Measurements from ENCODE around the gene PTPRN2.

The PTPRN2 gene

GRCh38 chr7:158061884-158062656 is 525.6 kb downstream of the PTPRN2 start:
- H3K9ac ChIP-seq (ENCODE audit: low read length in 5 of 5) = no peak overlapping the region
- no peak overlapping the region for H3K4me3 ChIP-seq (ENCODE audit: low read depth in 1 of 5, low read length in 5 of 5)
- H3K4me1 ChIP-seq (ENCODE audit: control insufficient read depth in 5 of 5, insufficient read depth in 5 of 5, low read length in 5 of 5) = peaks cover 0 to 11% (median 0%) of the 10 kb centered on the region in 5 donors
- peaks cover 0 to 8% (median 0%) of the 10 kb centered on the region in 5 donors for H3K9me3 ChIP-seq (ENCODE audit: control insufficient read depth in 5 of 5, low read length in 5 of 5)
- H3K27ac ChIP-seq (ENCODE audit: low read depth, low read length) = no peak overlapping the region
- no peaks in the 10 kb centered on the region for H3K36me3 ChIP-seq (ENCODE audit: control insufficient read depth in 5 of 5, insufficient read depth in 5 of 5, low read length in 5 of 5)
- H3K27me3 ChIP-seq (ENCODE audit: control insufficient read depth in 5 of 5, insufficient read depth in 4 of 5, low read length in 5 of 5) = peaks cover 0 to 4% (median 0%) of the 10 kb centered on the region in 5 donors

GRCh38 chr7:158061026-158061630 is 526.5 kb downstream of the PTPRN2 start:
- Histone ChIP-seq H3K9me3 (ENCODE audit: control insufficient read depth in 5 of 5, low read length in 5 of 5) (peaks cover 0 to 8% (median 0%) of the 10 kb centered on the region in 5 donors), H3K4me3 (ENCODE audit: low read depth in 1 of 5, low read length in 5 of 5) (no peak overlapping the region), H3K27me3 (ENCODE audit: control insufficient read depth in 5 of 5, insufficient read depth in 4 of 5, low read length in 5 of 5) (peaks cover 0 to 4% (median 0%) of the 10 kb centered on the region in 5 donors), H3K27ac (ENCODE audit: low read depth, low read length) (no peak overlapping the region), H3K9ac (ENCODE audit: low read length in 5 of 5) (no peak overlapping the region), H3K4me1 (ENCODE audit: control insufficient read depth in 5 of 5, insufficient read depth in 5 of 5, low read length in 5 of 5) (peaks cover 0 to 9% (median 0%) of the 10 kb centered on the region in 5 donors), H3K36me3 (ENCODE audit: control insufficient read depth in 5 of 5, insufficient read depth in 5 of 5, low read length in 5 of 5) (no peaks in the 10 kb centered on the region)

- peaks cover 0 to 8% (median 0%) of the 10 kb centered on the region in 5 donors for H3K9me3 ChIP-seq (ENCODE audit: control insufficient read depth in 5 of 5, low read length in 5 of 5)
- no peaks in the 10 kb centered on the region for H3K36me3 ChIP-seq (ENCODE audit: control insufficient read depth in 5 of 5, insufficient read depth in 5 of 5, low read length in 5 of 5)
- no peak overlapping the region for H3K27ac ChIP-seq (ENCODE audit: low read depth, low read length)
- peaks cover 0 to 4% (median 0%) of the 10 kb centered on the region in 5 donors for H3K27me3 ChIP-seq (ENCODE audit: control insufficient read depth in 5 of 5, insufficient read depth in 4 of 5, low read length in 5 of 5)
- no peak overlapping the region for H3K9ac ChIP-seq (ENCODE audit: low read length in 5 of 5)
- H3K4me1 ChIP-seq (ENCODE audit: control insufficient read depth in 5 of 5, insufficient read depth in 5 of 5, low read length in 5 of 5) = peaks cover 0 to 9% (median 0%) of the 10 kb centered on the region in 5 donors
- H3K4me3 ChIP-seq (ENCODE audit: low read depth in 1 of 5, low read length in 5 of 5) = no peak overlapping the region
Observed at GRCh38 chr7:158060216-158060615, 527.4 kb downstream of the PTPRN2 start.

DNA sequence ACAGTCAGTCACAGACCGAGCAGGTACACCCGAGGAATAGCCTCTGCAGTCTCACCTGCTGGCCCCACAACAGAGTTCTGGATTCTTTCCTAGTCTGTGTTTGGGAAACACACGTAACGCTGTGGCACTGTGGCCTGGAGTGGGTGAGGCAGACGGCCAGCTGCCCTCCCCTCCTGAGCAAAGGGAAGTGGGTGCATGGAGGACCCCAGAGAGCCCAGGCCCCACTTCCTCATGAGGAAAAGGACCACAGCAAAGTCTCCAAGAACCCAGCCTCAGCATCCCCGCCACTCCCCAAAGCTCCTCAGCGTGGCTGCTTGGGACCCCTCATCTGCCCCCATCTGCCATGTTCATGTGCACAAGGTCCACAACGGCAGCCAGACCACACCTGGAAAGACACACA is 530.2 kb downstream of the PTPRN2 start:
- peaks cover 0 to 8% (median 0%) of the 10 kb centered on the region in 5 donors for H3K9me3 ChIP-seq (ENCODE audit: control insufficient read depth in 5 of 5, low read length in 5 of 5)
- no peaks in the 10 kb centered on the region for H3K36me3 ChIP-seq (ENCODE audit: control insufficient read depth in 5 of 5, insufficient read depth in 5 of 5, low read length in 5 of 5)
- no peak overlapping the region for H3K4me3 ChIP-seq (ENCODE audit: low read depth in 1 of 5, low read length in 5 of 5)
- no peak overlapping the region for H3K9ac ChIP-seq (ENCODE audit: low read length in 5 of 5)
- peaks cover 0 to 4% (median 0%) of the 10 kb centered on the region in 5 donors for H3K27me3 ChIP-seq (ENCODE audit: control insufficient read depth in 5 of 5, insufficient read depth in 4 of 5, low read length in 5 of 5)
- no peak overlapping the region for H3K27ac ChIP-seq (ENCODE audit: low read depth, low read length)
- no peaks in the 10 kb centered on the region for H3K4me1 ChIP-seq (ENCODE audit: control insufficient read depth in 5 of 5, insufficient read depth in 5 of 5, low read length in 5 of 5)

GRCh38 chr7:158056761-158057160 is 530.9 kb downstream of the PTPRN2 start:
- no peak overlapping the region for H3K27ac ChIP-seq (ENCODE audit: low read depth, low read length)
- H3K27me3 ChIP-seq (ENCODE audit: control insufficient read depth in 5 of 5, insufficient read depth in 4 of 5, low read length in 5 of 5) = peaks cover 0 to 4% (median 0%) of the 10 kb centered on the region in 5 donors
- H3K4me1 ChIP-seq (ENCODE audit: control insufficient read depth in 5 of 5, insufficient read depth in 5 of 5, low read length in 5 of 5) = no peaks in the 10 kb centered on the region
- no peak overlapping the region for H3K9ac ChIP-seq (ENCODE audit: low read length in 5 of 5)
- no peak overlapping the region for H3K4me3 ChIP-seq (ENCODE audit: low read depth in 1 of 5, low read length in 5 of 5)
- H3K36me3 ChIP-seq (ENCODE audit: control insufficient read depth in 5 of 5, insufficient read depth in 5 of 5, low read length in 5 of 5) = no peaks in the 10 kb centered on the region
- peaks cover 0 to 4% (median 0%) of the 10 kb centered on the region in 5 donors for H3K9me3 ChIP-seq (ENCODE audit: control insufficient read depth in 5 of 5, low read length in 5 of 5)

DNA sequence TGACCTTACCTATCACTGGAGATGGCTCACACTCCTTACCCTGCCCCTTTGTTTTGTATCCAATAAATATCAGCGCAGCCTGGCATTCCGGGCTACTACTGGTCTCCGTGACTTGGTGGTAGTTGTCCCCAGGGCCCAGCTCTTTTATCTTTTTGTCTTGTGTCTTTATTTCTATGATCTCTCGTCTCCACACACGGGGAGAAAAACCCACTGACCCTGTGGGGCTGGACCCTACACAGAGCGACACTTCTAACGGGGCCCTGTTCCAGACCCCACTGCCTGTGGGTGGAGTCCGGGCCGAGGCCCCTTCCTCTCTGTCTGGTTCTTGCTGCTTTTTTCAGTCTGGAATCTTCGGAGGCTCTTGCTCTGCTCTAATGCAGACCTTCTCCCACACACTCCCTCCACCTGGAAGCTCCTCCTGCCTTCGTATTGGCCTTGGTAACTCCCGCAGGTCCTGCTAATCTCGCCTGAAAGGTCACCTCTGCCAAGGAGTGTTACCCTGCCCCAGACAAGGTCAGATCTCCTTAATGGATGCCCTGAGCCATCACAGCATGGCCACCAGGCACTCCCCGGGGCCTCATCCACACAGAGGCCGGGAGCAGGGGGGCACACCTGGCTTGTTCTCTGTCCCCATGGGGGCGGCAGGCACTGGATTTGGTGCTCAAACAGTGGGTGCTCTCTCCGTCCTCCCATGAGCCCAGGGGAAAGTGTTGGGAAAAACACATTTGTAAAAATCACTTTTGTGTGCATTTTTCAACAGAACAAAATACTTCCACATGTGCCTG is 531.7 kb downstream of the PTPRN2 start:
- Histone ChIP-seq H3K9ac (ENCODE audit: low read length in 5 of 5) (no peak overlapping the region), H3K4me1 (ENCODE audit: control insufficient read depth in 5 of 5, insufficient read depth in 5 of 5, low read length in 5 of 5) (peaks cover 0 to 5% (median 0%) of the 10 kb centered on the region in 5 donors), H3K27ac (ENCODE audit: low read depth, low read length) (no peak overlapping the region), H3K9me3 (ENCODE audit: control insufficient read depth in 5 of 5, low read length in 5 of 5) (no peaks in the 10 kb centered on the region), H3K4me3 (ENCODE audit: low read depth in 1 of 5, low read length in 5 of 5) (no peak overlapping the region), H3K36me3 (ENCODE audit: control insufficient read depth in 5 of 5, insufficient read depth in 5 of 5, low read length in 5 of 5) (no peaks in the 10 kb centered on the region), H3K27me3 (ENCODE audit: control insufficient read depth in 5 of 5, insufficient read depth in 4 of 5, low read length in 5 of 5) (peaks cover 0 to 4% (median 0%) of the 10 kb centered on the region in 5 donors)

DNA sequence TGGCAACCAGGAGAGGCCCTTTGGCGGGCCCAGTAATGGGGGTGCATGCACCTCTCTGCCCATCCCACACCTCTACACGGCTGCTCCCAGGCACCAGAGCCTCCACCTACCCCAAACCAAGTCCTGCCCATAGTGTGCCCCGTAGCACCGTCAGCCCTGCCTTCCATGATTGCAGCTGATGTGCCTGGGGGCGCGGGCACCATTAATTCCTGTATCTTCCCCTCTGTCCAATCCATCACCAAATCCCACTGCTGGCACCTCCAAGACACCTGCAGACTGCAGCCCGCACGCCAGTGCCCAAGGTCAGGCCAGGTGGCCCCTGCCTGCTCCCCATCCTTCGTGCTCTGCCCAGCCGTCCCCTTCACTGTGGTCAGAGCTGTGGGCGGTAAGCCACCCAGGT is 533.0 kb downstream of the PTPRN2 start:
- Histone ChIP-seq H3K27ac (ENCODE audit: low read depth, low read length) (no peak overlapping the region), H3K9me3 (ENCODE audit: control insufficient read depth in 5 of 5, low read length in 5 of 5) (no peaks in the 10 kb centered on the region), H3K36me3 (ENCODE audit: control insufficient read depth in 5 of 5, insufficient read depth in 5 of 5, low read length in 5 of 5) (no peaks in the 10 kb centered on the region), H3K27me3 (ENCODE audit: control insufficient read depth in 5 of 5, insufficient read depth in 4 of 5, low read length in 5 of 5) (peaks cover 0 to 4% (median 0%) of the 10 kb centered on the region in 5 donors), H3K4me3 (ENCODE audit: low read depth in 1 of 5, low read length in 5 of 5) (no peak overlapping the region), H3K9ac (ENCODE audit: low read length in 5 of 5) (no peak overlapping the region), H3K4me1 (ENCODE audit: control insufficient read depth in 5 of 5, insufficient read depth in 5 of 5, low read length in 5 of 5) (peaks cover 0 to 5% (median 0%) of the 10 kb centered on the region in 5 donors)

DNA sequence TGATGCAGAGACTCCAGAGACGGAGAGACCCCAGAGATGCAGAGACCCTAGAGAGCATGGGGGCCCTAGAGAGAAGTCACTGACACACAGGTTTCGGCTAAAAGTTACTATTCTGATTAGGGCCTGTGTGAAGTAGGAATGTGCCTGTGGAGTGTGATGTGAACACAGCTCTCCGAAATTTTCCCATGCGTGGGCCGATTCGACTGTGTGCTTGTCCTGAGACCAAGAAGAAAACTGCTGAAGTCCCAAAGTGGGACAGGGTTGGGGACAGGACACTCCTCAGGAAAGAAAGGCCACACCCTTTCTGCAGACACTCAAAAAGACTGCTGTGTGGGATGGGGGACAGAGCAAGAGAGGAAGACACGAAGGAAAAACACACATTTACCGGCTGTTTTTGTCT is 533.5 kb downstream of the PTPRN2 start:
- Histone ChIP-seq H3K27ac (ENCODE audit: low read depth, low read length) (no peak overlapping the region), H3K4me1 (ENCODE audit: control insufficient read depth in 5 of 5, insufficient read depth in 5 of 5, low read length in 5 of 5) (peaks cover 0 to 5% (median 0%) of the 10 kb centered on the region in 5 donors), H3K27me3 (ENCODE audit: control insufficient read depth in 5 of 5, insufficient read depth in 4 of 5, low read length in 5 of 5) (peaks cover 0 to 4% (median 0%) of the 10 kb centered on the region in 5 donors), H3K4me3 (ENCODE audit: low read depth in 1 of 5, low read length in 5 of 5) (no peak overlapping the region), H3K9ac (ENCODE audit: low read length in 5 of 5) (no peak overlapping the region), H3K9me3 (ENCODE audit: control insufficient read depth in 5 of 5, low read length in 5 of 5) (no peaks in the 10 kb centered on the region), H3K36me3 (ENCODE audit: control insufficient read depth in 5 of 5, insufficient read depth in 5 of 5, low read length in 5 of 5) (no peaks in the 10 kb centered on the region)

GRCh38 chr7:158053183-158053915 is 534.3 kb downstream of the PTPRN2 start:
- Histone ChIP-seq H3K4me1 (ENCODE audit: control insufficient read depth in 5 of 5, insufficient read depth in 5 of 5, low read length in 5 of 5) (peaks cover 0 to 5% (median 0%) of the 10 kb centered on the region in 5 donors), H3K27ac (ENCODE audit: low read depth, low read length) (no peak overlapping the region), H3K27me3 (ENCODE audit: control insufficient read depth in 5 of 5, insufficient read depth in 4 of 5, low read length in 5 of 5) (peaks cover 0 to 4% (median 0%) of the 10 kb centered on the region in 5 donors), H3K4me3 (ENCODE audit: low read depth in 1 of 5, low read length in 5 of 5) (no peak overlapping the region), H3K9ac (ENCODE audit: low read length in 5 of 5) (no peak overlapping the region), H3K9me3 (ENCODE audit: control insufficient read depth in 5 of 5, low read length in 5 of 5) (no peaks in the 10 kb centered on the region), H3K36me3 (ENCODE audit: control insufficient read depth in 5 of 5, insufficient read depth in 5 of 5, low read length in 5 of 5) (no peaks in the 10 kb centered on the region)
